ENCODE data around the gene SRPRB.

DNA sequence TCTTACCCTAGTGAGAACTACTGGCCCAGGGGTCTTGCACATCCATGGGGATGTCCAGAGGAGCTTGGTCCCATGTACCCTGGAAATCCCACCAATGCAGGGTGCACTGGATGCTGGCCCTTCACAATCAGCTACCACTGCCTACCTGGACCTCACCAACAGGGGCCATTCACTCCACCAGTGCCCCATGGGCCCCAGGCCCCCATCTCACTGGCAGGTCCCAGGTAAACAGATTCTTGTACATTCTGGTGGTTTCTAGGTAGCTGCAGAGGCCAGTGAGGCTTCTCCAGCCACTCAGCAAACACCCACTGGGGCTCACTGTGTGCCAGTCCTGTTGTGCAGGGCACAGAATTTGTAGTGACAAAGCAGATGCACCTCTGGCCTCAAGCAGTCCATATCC, 65.2 kb downstream of the SRPRB start:
- TF ChIP-seq CTCF (IDR thresholded peaks at IDR 0.05) (no peak), POLR2A (IDR thresholded peaks at IDR 0.05) (no peak), EP300 (IDR thresholded peaks at IDR 0.05) (no peak)
